ENCODE measurements around the gene OPCML. TPM values are rescaled to one million over a fixed set of nuclear protein-coding genes. Genes with fewer than 3 reads are reported as not detected.

The OPCML gene
- total and polyA plus RNA-seq, 7 experiments from 2014 or later, result not detected

DNA sequence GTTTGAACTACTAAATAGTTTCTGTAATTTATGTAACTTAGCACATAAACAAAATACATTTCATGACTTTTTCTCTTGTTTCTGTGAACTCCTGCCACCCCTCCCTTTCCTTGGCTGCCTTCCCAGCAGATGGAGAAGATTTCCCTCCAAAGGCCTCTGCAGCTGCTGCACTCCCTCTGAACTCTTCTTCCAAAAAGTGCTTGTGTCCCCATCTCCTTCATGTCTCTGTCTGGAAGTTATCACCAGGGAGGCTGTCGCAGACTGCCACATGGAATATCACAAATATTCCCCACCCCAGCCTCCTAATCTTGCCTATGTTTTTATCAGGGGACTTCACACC, 1068.3 kb downstream of the OPCML start:
- ChIA-PET POLR2A (no interaction called here), CTCF (no interaction called here)
- Histone ChIP-seq H3K9me3 (ENCODE audit: control insufficient read depth in 2 of 3, low read length in 3 of 3) (no peaks in the 10 kb centered on the region), H3K36me3 (ENCODE audit: control insufficient read depth in 2 of 3, insufficient read depth in 3 of 3, low read length in 3 of 3) (no peaks in the 10 kb centered on the region), H3K27ac (ENCODE audit: low read depth, low read length) (no peak overlapping the region), H3K27me3 (ENCODE audit: control insufficient read depth in 2 of 2, insufficient read depth in 2 of 2, low read length in 2 of 2) (no peaks in the 10 kb centered on the region), H3K4me3 (ENCODE audit: low read length) (no peak overlapping the region), H3K4me1 (ENCODE audit: control insufficient read depth in 2 of 2, insufficient read depth in 2 of 2, low read length in 2 of 2) (no peaks in the 10 kb centered on the region)
- intact Hi-C loops (cut with micrococcal nuclease), result no loop called here
- DNase-seq (no peak), ATAC-seq (no peak)
- Mint-ChIP-seq H3K36me3 (no peaks in the 10 kb centered on the region), H3K9me3 (peaks cover 0 to 21% (median 8%) of the 10 kb centered on the region in 11 donors), H3K4me1 (no peaks in the 10 kb centered on the region), H3K27ac (no peak overlapping the region), H3K27me3 (no peaks in the 10 kb centered on the region), H3K4me3 (no peak overlapping the region)

DNA sequence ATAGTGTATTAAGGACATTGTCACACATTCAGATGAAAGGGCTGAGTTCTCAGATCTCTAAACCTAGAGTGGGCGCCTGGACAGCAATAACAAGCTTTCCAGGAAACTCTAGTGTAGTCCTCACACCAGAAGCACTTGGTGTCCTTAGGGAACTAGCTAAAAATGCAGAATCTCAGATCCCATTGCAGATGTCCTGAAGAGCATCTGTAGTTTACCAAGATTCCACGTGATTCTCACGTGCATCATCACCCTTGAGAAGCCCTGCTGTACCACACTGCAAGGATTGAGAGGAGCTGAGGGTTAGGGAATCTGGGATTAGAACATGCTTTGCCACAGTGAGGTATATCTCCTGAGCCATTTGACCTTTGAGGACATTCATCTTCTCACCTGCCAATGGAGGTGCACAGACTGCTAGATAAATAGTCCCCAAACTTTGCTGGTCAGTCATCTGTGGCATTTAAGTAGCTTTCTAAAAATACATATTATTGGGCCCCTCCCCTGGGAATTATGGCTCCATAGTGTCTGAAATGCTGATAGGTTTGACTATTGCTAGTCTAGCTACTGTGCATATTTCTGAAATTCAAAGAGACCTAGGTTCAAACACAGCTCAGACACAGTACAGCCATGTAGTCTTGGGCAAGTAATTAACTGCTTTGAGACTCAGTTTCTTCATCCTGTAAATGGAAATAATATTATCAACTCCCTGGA, 1068.9 kb downstream of the OPCML start:
- intact Hi-C loops (cut with micrococcal nuclease), result no loop called here
- H3K4me3 ChIP-seq (ENCODE audit: low read length), result no peak overlapping the region
- no peaks in the 10 kb centered on the region for H3K4me1 Mint-ChIP-seq
- H3K27ac ChIP-seq (ENCODE audit: low read depth, low read length), result no peak overlapping the region
- no peaks in the 10 kb centered on the region for H3K4me1 ChIP-seq (ENCODE audit: control insufficient read depth in 2 of 2, insufficient read depth in 2 of 2, low read length in 2 of 2)
- ChIA-PET CTCF (no interaction called here), POLR2A (no interaction called here)
- H3K9me3 Mint-ChIP-seq, result peaks cover 0 to 21% (median 8%) of the 10 kb centered on the region in 11 donors
- DNase-seq, result no peak
- no peaks in the 10 kb centered on the region for H3K9me3 ChIP-seq (ENCODE audit: control insufficient read depth in 2 of 3, low read length in 3 of 3)
- no peaks in the 10 kb centered on the region for H3K36me3 Mint-ChIP-seq
- ATAC-seq, result no peak
- no peaks in the 10 kb centered on the region for H3K27me3 Mint-ChIP-seq
- no peak overlapping the region for H3K4me3 Mint-ChIP-seq
- H3K27ac Mint-ChIP-seq, result no peak overlapping the region
- no peaks in the 10 kb centered on the region for H3K36me3 ChIP-seq (ENCODE audit: control insufficient read depth in 2 of 3, insufficient read depth in 3 of 3, low read length in 3 of 3)
- no peaks in the 10 kb centered on the region for H3K27me3 ChIP-seq (ENCODE audit: control insufficient read depth in 2 of 2, insufficient read depth in 2 of 2, low read length in 2 of 2)

DNA sequence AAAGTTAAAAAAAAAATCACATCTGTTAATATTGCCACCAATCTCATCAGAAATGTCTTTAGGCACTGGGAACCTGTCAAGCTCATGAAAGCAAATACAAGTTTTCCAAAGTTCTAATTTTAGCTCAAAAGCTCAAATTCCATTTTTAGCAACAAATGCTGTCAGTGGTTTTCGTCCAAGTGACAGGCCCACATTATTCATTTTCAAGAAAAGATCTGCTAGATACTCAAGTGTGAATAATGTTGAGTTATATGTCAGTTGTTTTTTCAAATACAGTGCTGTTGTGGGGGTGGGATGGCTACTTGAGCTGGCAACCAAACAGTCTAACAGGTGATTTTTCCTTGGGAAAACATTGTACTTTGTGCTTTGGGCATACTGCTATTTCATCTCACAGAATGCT, 1072.6 kb downstream of the OPCML start:
- intact Hi-C loops (cut with micrococcal nuclease), result no loop called here
- H3K27me3 ChIP-seq (ENCODE audit: control insufficient read depth in 2 of 2, insufficient read depth in 2 of 2, low read length in 2 of 2), result no peaks in the 10 kb centered on the region
- H3K36me3 ChIP-seq (ENCODE audit: control insufficient read depth in 2 of 3, insufficient read depth in 3 of 3, low read length in 3 of 3), result no peaks in the 10 kb centered on the region
- peaks cover 2 to 21% (median 8%) of the 10 kb centered on the region in 11 donors for H3K9me3 Mint-ChIP-seq
- H3K9me3 ChIP-seq (ENCODE audit: control insufficient read depth in 2 of 3, low read length in 3 of 3), result no peaks in the 10 kb centered on the region
- no peak for DNase-seq
- no peak overlapping the region for H3K4me3 Mint-ChIP-seq
- no peaks in the 10 kb centered on the region for H3K27me3 Mint-ChIP-seq
- H3K4me1 Mint-ChIP-seq, result no peaks in the 10 kb centered on the region
- no peaks in the 10 kb centered on the region for H3K36me3 Mint-ChIP-seq
- ChIA-PET CTCF (interaction anchor here (0.6 kb wide), 1 partner anchor 37 kb away, joined by 8 read pairs; no protein-coding TSS in a partner anchor), POLR2A (no interaction called here)
- no peak overlapping the region for H3K4me3 ChIP-seq (ENCODE audit: low read length)
- H3K27ac ChIP-seq (ENCODE audit: low read depth, low read length), result no peak overlapping the region
- H3K27ac Mint-ChIP-seq, result no peak overlapping the region
- no peaks in the 10 kb centered on the region for H3K4me1 ChIP-seq (ENCODE audit: control insufficient read depth in 2 of 2, insufficient read depth in 2 of 2, low read length in 2 of 2)
- ATAC-seq, result no peak

- CTCF ChIA-PET, result no interaction called here
- DNase-seq, result no peak
- no peaks in the 10 kb centered on the region for H3K4me1 ChIP-seq (ENCODE audit: control insufficient read depth in 2 of 2, insufficient read depth in 2 of 2, low read length in 2 of 2)
- no peaks in the 10 kb centered on the region for H3K9me3 ChIP-seq (ENCODE audit: control insufficient read depth in 2 of 3, low read length in 3 of 3)
- no peak overlapping the region for H3K27ac ChIP-seq (ENCODE audit: low read depth, low read length)
- H3K4me3 Mint-ChIP-seq, result no peak overlapping the region
- H3K36me3 Mint-ChIP-seq, result no peaks in the 10 kb centered on the region
- no peaks in the 10 kb centered on the region for H3K27me3 Mint-ChIP-seq
- H3K27me3 ChIP-seq (ENCODE audit: control insufficient read depth in 2 of 2, insufficient read depth in 2 of 2, low read length in 2 of 2), result no peaks in the 10 kb centered on the region
- H3K9me3 Mint-ChIP-seq, result peaks cover 2 to 30% (median 8%) of the 10 kb centered on the region in 11 donors
- H3K4me1 Mint-ChIP-seq, result no peaks in the 10 kb centered on the region
- H3K36me3 ChIP-seq (ENCODE audit: control insufficient read depth in 2 of 3, insufficient read depth in 3 of 3, low read length in 3 of 3), result no peaks in the 10 kb centered on the region
- intact Hi-C loops (cut with micrococcal nuclease), result no loop called here
- no peak overlapping the region for H3K27ac Mint-ChIP-seq
- POLR2A ChIA-PET, result no interaction called here
- no peak overlapping the region for H3K4me3 ChIP-seq (ENCODE audit: low read length)
- ATAC-seq, result no peak
Observed at GRCh38 chr11:132457445-132457844, 1074.9 kb downstream of the OPCML start.

DNA sequence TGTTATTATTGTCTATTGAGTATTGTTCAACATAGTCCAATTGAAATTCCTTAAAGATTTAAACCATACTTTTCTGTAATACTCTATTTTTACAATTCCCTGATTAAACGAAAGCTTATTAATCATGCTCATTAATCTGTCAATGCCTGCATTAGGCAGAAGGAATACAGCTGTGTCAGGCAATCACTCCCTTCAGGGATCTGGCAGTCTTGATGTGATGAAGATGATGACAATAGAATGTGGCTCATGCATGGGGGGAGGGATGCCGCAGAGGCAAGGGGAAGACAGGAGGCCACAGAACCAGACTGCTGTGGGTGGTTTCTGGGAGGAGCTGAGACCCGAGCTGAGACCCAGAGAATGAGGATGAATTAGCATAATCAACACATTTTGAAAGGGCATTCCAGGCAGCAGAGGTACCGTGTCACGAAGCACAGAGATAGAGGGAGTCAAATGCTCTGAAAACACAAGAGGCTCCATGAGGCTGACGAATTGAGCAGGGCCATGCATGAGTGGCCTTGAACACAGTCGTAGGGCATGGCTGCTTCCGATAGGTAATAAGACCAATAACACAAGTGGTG, 1075.5 kb downstream of the OPCML start:
- Mint-ChIP-seq H3K36me3 (no peaks in the 10 kb centered on the region), H3K27me3 (no peaks in the 10 kb centered on the region), H3K4me1 (no peaks in the 10 kb centered on the region), H3K4me3 (no peak overlapping the region), H3K9me3 (peaks cover 2 to 32% (median 8%) of the 10 kb centered on the region in 11 donors), H3K27ac (no peak overlapping the region)
- ATAC-seq (no peak), DNase-seq (no peak)
- ChIA-PET POLR2A (no interaction called here), CTCF (no interaction called here)
- no peaks in the 10 kb centered on the region for H3K27me3 ChIP-seq (ENCODE audit: control insufficient read depth in 2 of 2, insufficient read depth in 2 of 2, low read length in 2 of 2)
- no peaks in the 10 kb centered on the region for H3K36me3 ChIP-seq (ENCODE audit: control insufficient read depth in 2 of 3, insufficient read depth in 3 of 3, low read length in 3 of 3)
- H3K27ac ChIP-seq (ENCODE audit: low read depth, low read length), result no peak overlapping the region
- H3K4me1 ChIP-seq (ENCODE audit: control insufficient read depth in 2 of 2, insufficient read depth in 2 of 2, low read length in 2 of 2), result no peaks in the 10 kb centered on the region
- no peaks in the 10 kb centered on the region for H3K9me3 ChIP-seq (ENCODE audit: control insufficient read depth in 2 of 3, low read length in 3 of 3)
- H3K4me3 ChIP-seq (ENCODE audit: low read length), result no peak overlapping the region
- intact Hi-C loops (cut with micrococcal nuclease), result no loop called here

GRCh38 chr11:132455044-132455443, 1077.3 kb downstream of the OPCML start:
- no peaks in the 10 kb centered on the region for H3K4me1 ChIP-seq (ENCODE audit: control insufficient read depth in 2 of 2, insufficient read depth in 2 of 2, low read length in 2 of 2)
- peaks cover 0 to 16% (median 4%) of the 10 kb centered on the region in 11 donors for H3K9me3 Mint-ChIP-seq
- H3K36me3 ChIP-seq (ENCODE audit: control insufficient read depth in 2 of 3, insufficient read depth in 3 of 3, low read length in 3 of 3), result no peaks in the 10 kb centered on the region
- ATAC-seq (no peak), DNase-seq (no peak)
- no peak overlapping the region for H3K4me3 ChIP-seq (ENCODE audit: low read length)
- H3K27ac Mint-ChIP-seq, result no peak overlapping the region
- CTCF ChIA-PET, result no interaction called here
- H3K27me3 ChIP-seq (ENCODE audit: control insufficient read depth in 2 of 2, insufficient read depth in 2 of 2, low read length in 2 of 2), result no peaks in the 10 kb centered on the region
- no peaks in the 10 kb centered on the region for H3K36me3 Mint-ChIP-seq
- H3K4me1 Mint-ChIP-seq, result no peaks in the 10 kb centered on the region
- intact Hi-C loops (cut with micrococcal nuclease), result no loop called here
- H3K27ac ChIP-seq (ENCODE audit: low read depth, low read length), result no peak overlapping the region
- H3K4me3 Mint-ChIP-seq, result no peak overlapping the region
- no peaks in the 10 kb centered on the region for H3K27me3 Mint-ChIP-seq
- no peaks in the 10 kb centered on the region for H3K9me3 ChIP-seq (ENCODE audit: control insufficient read depth in 2 of 3, low read length in 3 of 3)
- POLR2A ChIA-PET, result no interaction called here

GRCh38 chr11:132453406-132453805, 1078.9 kb downstream of the OPCML start:
- CTCF ChIA-PET, result no interaction called here
- Mint-ChIP-seq H3K36me3 (no peaks in the 10 kb centered on the region), H3K27me3 (no peaks in the 10 kb centered on the region), H3K4me3 (no peak overlapping the region), H3K9me3 (peaks cover 0 to 16% (median 4%) of the 10 kb centered on the region in 11 donors), H3K27ac (no peak overlapping the region), H3K4me1 (no peaks in the 10 kb centered on the region)
- POLR2A ChIA-PET, result no interaction called here
- Histone ChIP-seq H3K27ac (ENCODE audit: low read depth, low read length) (no peak overlapping the region), H3K4me3 (ENCODE audit: low read length) (no peak overlapping the region), H3K9me3 (ENCODE audit: control insufficient read depth in 2 of 3, low read length in 3 of 3) (no peaks in the 10 kb centered on the region), H3K4me1 (ENCODE audit: control insufficient read depth in 2 of 2, insufficient read depth in 2 of 2, low read length in 2 of 2) (no peaks in the 10 kb centered on the region), H3K27me3 (ENCODE audit: control insufficient read depth in 2 of 2, insufficient read depth in 2 of 2, low read length in 2 of 2) (no peaks in the 10 kb centered on the region), H3K36me3 (ENCODE audit: control insufficient read depth in 2 of 3, insufficient read depth in 3 of 3, low read length in 3 of 3) (no peaks in the 10 kb centered on the region)
- DNase-seq (no peak), ATAC-seq (no peak)
- intact Hi-C loops (cut with micrococcal nuclease), result no loop called here

All from naive thymus-derived CD4-positive, alpha-beta T cell (primary cell).